ENCODE data around the gene ADAMTS1. TPM values are rescaled to one million over a fixed set of nuclear protein-coding genes. Genes with fewer than 3 reads are reported as not detected.

Gene ADAMTS1
- total and polyA plus RNA-seq, 2 donors (not counting 3 experiments of a cell fraction or from before 2014, with no cell fraction given) = 15.4 to 16.3 TPM

- Histone ChIP-seq H2AFZ (ENCODE audit: low read depth, low read length) (peak overlapping the region; percentile 88), H3K27me3 (ENCODE audit: control insufficient read depth in 2 of 2, insufficient read depth in 2 of 2, low read length in 2 of 2) (peaks cover 5 to 16% of the 10 kb centered on the region in 2 experiments), H3K27ac (ENCODE audit: insufficient read depth, low read depth, low read length) (peak overlapping the region; percentile 80), H3K4me1 (ENCODE audit: control insufficient read depth, extremely low read depth, insufficient read depth, low read length) (peaks cover 35% of the 10 kb centered on the region), H3K4me2 (ENCODE audit: insufficient read depth, low read length) (peak overlapping the region; percentile 91), H3K79me2 (ENCODE audit: control insufficient read depth, insufficient read depth, low read length) (peaks cover 13% of the 10 kb centered on the region), H3K9ac (replicated peaks; ENCODE audit: extremely low read depth, insufficient read depth, low read length) (peak overlapping the region; percentile 86), H3K4me3 (replicated peaks in 1 of 3; ENCODE audit: insufficient read depth in 1 of 3, low read depth in 1 of 3, low read length in 3 of 3) (peak overlapping the region; percentile 38 to 77 (median 64)), H4K20me1 (replicated peaks; ENCODE audit: control insufficient read depth, extremely low read depth, insufficient read depth, low read length) (no peaks in the 10 kb centered on the region), H3K36me3 (ENCODE audit: control insufficient read depth in 2 of 2, extremely low read depth in 1 of 2, insufficient read depth in 2 of 2, low read length in 2 of 2) (peaks cover 0 to 11% of the 10 kb centered on the region in 2 experiments), H3K9me3 (replicated peaks; ENCODE audit: control insufficient read depth, insufficient read depth, low read length) (no peaks in the 10 kb centered on the region), H3K9me1 (replicated peaks; ENCODE audit: control insufficient read depth, extremely low read depth, insufficient read depth, low read length) (no peaks in the 10 kb centered on the region)
- BruUV-seq (replicated peaks) = TSS peak; percentile 28
- FAIRE-seq (peak; percentile 60), DNase-seq (ENCODE audit: low read depth, low spot score) (no peak)
- dilution Hi-C loops (cut with MboI; ENCODE audit: extremely low pct_ligation_motif_present, low sequenced_read_pairs) (no loop called here), intact Hi-C loops (cut with micrococcal nuclease) (loop anchor here (1.0 to 10.0 kb wide), 5 partner anchors 75 to 1678 kb away; no protein-coding TSS in a partner anchor)
- CTCF ChIA-PET = interaction anchor here (0.8 to 6.8 kb wide), 7 partner anchors 10 to 1901 kb away, joined by 3 to 131 read pairs (median 4); no protein-coding TSS in a partner anchor
- POLR2A ChIA-PET = no interaction called here
- TF ChIP-seq MYC (IDR thresholded peaks at IDR 0.05; ENCODE audit: low read depth, low read length) (no peak), POLR2AphosphoS5 (IDR thresholded peaks at IDR 0.05; ENCODE audit: insufficient read depth, low read depth, low read length) (no peak), EZH2 (IDR thresholded peaks at IDR 0.05; ENCODE audit: borderline replicate concordance, low read depth, low read length, severe bottlenecking) (no peak), MAX (IDR thresholded peaks at IDR 0.05; ENCODE audit: insufficient read depth, insufficient read length) (no peak), CTCF (IDR thresholded peaks at IDR 0.05; ENCODE audit: extremely low read depth in 1 of 2, insufficient read depth in 1 of 2, low read depth in 1 of 2, low read length in 2 of 2) (peak in 1 of 2 donors; percentile 23)
Observed at GRCh38 chr21:26843933-26844257, 1.3 kb downstream of the ADAMTS1 start.

Measured in endothelial cell of umbilical vein (primary cell).